NT2/D1 (cell line): ENCODE results near the gene ENPP1.

Experiments used
- DNase-seq: peaks from one replicate; pipeline ENCODE4 v3.0.0-alpha.2; 2011; ENCODE audit warnings: low read depth, low spot score
- H3K27me3 ChIP-seq: 2 replicates; pipeline ENCODE4 v1.6.0; 2011; ENCODE audit warnings: mild to moderate bottlenecking; ENCODE audit not compliant: insufficient read length, insufficient read depth
- H3K36me3 ChIP-seq: 2 replicates; pipeline ENCODE4 v1.6.1; 2011; ENCODE audit warnings: mild to moderate bottlenecking, low read length, mixed read lengths; ENCODE audit not compliant: insufficient read depth, insufficient read length
- H3K4me1 ChIP-seq: 2 replicates; pipeline ENCODE4 v1.5.1; 2011; ENCODE audit not compliant: insufficient read depth, insufficient read length
- H3K4me3 ChIP-seq: 2 replicates; pipeline ENCODE4 v1.5.1; 2011; ENCODE audit warnings: low read depth; ENCODE audit not compliant: insufficient read length
- H3K9ac ChIP-seq: 2 replicates; pipeline ENCODE4 v1.6.0; 2011; ENCODE audit warnings: low read depth; ENCODE audit not compliant: insufficient read length
- H3K9me3 ChIP-seq: 2 replicates; pipeline ENCODE4 v1.5.1; 2011; ENCODE audit warnings: mild to moderate bottlenecking, low read length; ENCODE audit not compliant: insufficient read depth
- SUZ12 ChIP-seq: IDR thresholded peaks from 2 replicates; pipeline ENCODE4 v1.6.1; 2011; ENCODE audit not compliant: insufficient read length, insufficient read depth; ENCODE audit errors: extremely low read depth
- YY1 ChIP-seq: IDR thresholded peaks from 2 replicates; pipeline ENCODE4 v1.6.1; 2011; ENCODE audit not compliant: insufficient read length, insufficient read depth
- ZNF274 ChIP-seq: IDR thresholded peaks from 2 replicates; pipeline ENCODE4 v1.6.1; 2011; ENCODE audit warnings: mild to moderate bottlenecking, low read depth, low read length

The ENPP1 gene

GRCh38 chr6:131784561-131784960, 23.3 kb upstream of the ENPP1 start:
- H3K9ac ChIP-seq = no peak overlapping the region
- H3K9me3 ChIP-seq = no peaks in the 10 kb centered on the region
- no peaks in the 10 kb centered on the region for H3K4me1 ChIP-seq
- no peak for TF ChIP-seq SUZ12
- no peak for TF ChIP-seq ZNF274
- TF ChIP-seq YY1 = no peak
- no peak overlapping the region for H3K4me3 ChIP-seq
- no peak for DNase-seq
- no peaks in the 10 kb centered on the region for H3K36me3 ChIP-seq
- H3K27me3 ChIP-seq = no peaks in the 10 kb centered on the region

- TF ChIP-seq YY1 (no peak), ZNF274 (no peak), SUZ12 (no peak)
Observed at GRCh38 chr6:131787079-131787478, 20.7 kb upstream of the ENPP1 start.

GRCh38 chr6:131787766-131788712, 19.8 kb upstream of the ENPP1 start:
- TF ChIP-seq YY1 (no peak), ZNF274 (no peak), SUZ12 (no peak)
- no peak for DNase-seq

More at GRCh38 chr6:131787079-131787478, 20.7 kb upstream of the ENPP1 start:
- no peaks in the 10 kb centered on the region for H3K4me1 ChIP-seq
- H3K27me3 ChIP-seq = no peaks in the 10 kb centered on the region
- H3K9me3 ChIP-seq = no peaks in the 10 kb centered on the region
- no peaks in the 10 kb centered on the region for H3K36me3 ChIP-seq
- H3K4me3 ChIP-seq = no peak overlapping the region
- no peak for DNase-seq
- no peak overlapping the region for H3K9ac ChIP-seq

GRCh38 chr6:131789219-131789618, 18.6 kb upstream of the ENPP1 start:
- H3K27me3 ChIP-seq = no peaks in the 10 kb centered on the region

More at GRCh38 chr6:131787766-131788712, 19.8 kb upstream of the ENPP1 start:
- Histone ChIP-seq H3K9ac (no peak overlapping the region), H3K36me3 (no peaks in the 10 kb centered on the region), H3K4me3 (no peak overlapping the region), H3K4me1 (no peaks in the 10 kb centered on the region), H3K9me3 (no peaks in the 10 kb centered on the region), H3K27me3 (no peaks in the 10 kb centered on the region)

GRCh38 chr6:131791476-131791875, 16.3 kb upstream of the ENPP1 start:
- no peaks in the 10 kb centered on the region for H3K27me3 ChIP-seq
- no peaks in the 10 kb centered on the region for H3K4me1 ChIP-seq

More at GRCh38 chr6:131789219-131789618, 18.6 kb upstream of the ENPP1 start:
- no peak for DNase-seq
- H3K9me3 ChIP-seq = no peaks in the 10 kb centered on the region
- no peak overlapping the region for H3K9ac ChIP-seq
- H3K4me3 ChIP-seq = no peak overlapping the region
- no peaks in the 10 kb centered on the region for H3K4me1 ChIP-seq
- no peaks in the 10 kb centered on the region for H3K36me3 ChIP-seq
- TF ChIP-seq ZNF274 (no peak), YY1 (no peak), SUZ12 (no peak)

GRCh38 chr6:131792091-131792496, 15.7 kb upstream of the ENPP1 start:
- no peak for DNase-seq
- H3K9ac ChIP-seq = no peak overlapping the region
- H3K36me3 ChIP-seq = no peaks in the 10 kb centered on the region
- no peaks in the 10 kb centered on the region for H3K9me3 ChIP-seq
- no peak for TF ChIP-seq YY1
- TF ChIP-seq ZNF274 = no peak
- no peak for TF ChIP-seq SUZ12
- no peak overlapping the region for H3K4me3 ChIP-seq
- no peaks in the 10 kb centered on the region for H3K27me3 ChIP-seq
- H3K4me1 ChIP-seq = no peaks in the 10 kb centered on the region

More at GRCh38 chr6:131791476-131791875, 16.3 kb upstream of the ENPP1 start:
- Histone ChIP-seq H3K9me3 (no peaks in the 10 kb centered on the region), H3K4me3 (no peak overlapping the region), H3K36me3 (no peaks in the 10 kb centered on the region), H3K9ac (no peak overlapping the region)
- TF ChIP-seq ZNF274 (no peak), SUZ12 (no peak), YY1 (no peak)
- DNase-seq = no peak

- H3K9ac ChIP-seq = no peak overlapping the region
- TF ChIP-seq YY1 (no peak), SUZ12 (no peak), ZNF274 (no peak)
- DNase-seq = no peak
- H3K9me3 ChIP-seq = no peaks in the 10 kb centered on the region
- no peaks in the 10 kb centered on the region for H3K27me3 ChIP-seq
- H3K36me3 ChIP-seq = no peaks in the 10 kb centered on the region
- H3K4me1 ChIP-seq = no peaks in the 10 kb centered on the region
- no peak overlapping the region for H3K4me3 ChIP-seq
Observed at GRCh38 chr6:131795366-131795765, 12.5 kb upstream of the ENPP1 start.

GRCh38 chr6:131802347-131802746, 5.5 kb upstream of the ENPP1 start:
- Histone ChIP-seq H3K36me3 (no peaks in the 10 kb centered on the region), H3K4me3 (no peak overlapping the region), H3K27me3 (peaks cover 22% of the 10 kb centered on the region), H3K9me3 (no peaks in the 10 kb centered on the region), H3K4me1 (no peaks in the 10 kb centered on the region), H3K9ac (no peak overlapping the region)
- no peak for DNase-seq
- TF ChIP-seq ZNF274 (no peak), YY1 (no peak)
